BLaER1 (cell line): ENCODE results near the gene ETV6.
A peak's percentile ranks its signal among the peaks of the same experiment; 100 is the strongest.

ENCODE experiments used
- H3K27ac ChIP-seq: shearing (Covaris generic); formaldehyde crosslinking; 2 replicates; pipeline ENCODE4 v1.8.1; 2022
- H3K27me3 ChIP-seq: shearing (Covaris generic); formaldehyde crosslinking; 2 replicates; pipeline ENCODE4 v1.8.1; 2022
- H3K36me3 ChIP-seq: shearing (Covaris generic); formaldehyde crosslinking; 2 replicates; pipeline ENCODE4 v1.8.1; 2022
- H3K4me1 ChIP-seq: shearing (Covaris generic); formaldehyde crosslinking; 2 replicates; pipeline ENCODE4 v1.8.1; 2022
- H3K4me2 ChIP-seq: shearing (Covaris generic); formaldehyde crosslinking; 2 replicates; pipeline ENCODE4 v1.8.1; 2022
- H3K4me3 ChIP-seq: shearing (Covaris generic); formaldehyde crosslinking; 2 replicates; pipeline ENCODE4 v1.8.1; 2022
- H3K9ac ChIP-seq: shearing (Covaris generic); formaldehyde crosslinking; 2 replicates; pipeline ENCODE4 v1.8.1; 2022
- H3K9me3 ChIP-seq: shearing (Covaris generic); formaldehyde crosslinking; 2 replicates; pipeline ENCODE4 v1.8.1; 2022
- H4K20me1 ChIP-seq: shearing (Covaris generic); formaldehyde crosslinking; 2 replicates; pipeline ENCODE4 v1.8.1; 2022
- Cebpa-rat ChIP-seq: shearing (Covaris generic); IDR thresholded peaks from 2 replicates; pipeline ENCODE4 v1.8.1; 2022

Gene ETV6

DNA sequence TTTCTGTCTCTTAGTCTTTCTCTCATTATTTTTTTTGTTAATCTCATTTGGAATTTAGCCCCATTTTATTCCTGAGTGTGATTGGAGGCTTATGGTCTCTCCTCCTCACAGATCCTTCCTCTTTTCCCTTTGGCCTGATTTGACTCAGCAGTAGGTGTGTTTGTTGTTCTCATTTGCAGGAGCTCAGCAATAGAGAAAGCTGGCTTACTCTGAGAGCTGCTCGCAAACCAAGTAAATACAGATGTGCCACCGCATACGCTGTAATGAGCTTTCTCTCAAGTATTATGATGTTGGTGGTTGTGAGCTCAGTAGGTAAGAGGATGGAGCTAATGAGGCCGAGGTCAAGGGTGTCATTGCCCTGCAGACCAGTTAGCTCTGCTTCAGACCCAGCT lies 206.5 kb downstream of the ETV6 start:
- Histone ChIP-seq H3K4me3 (0 out of 2 replicates have a peak overlapping the region, but pooled peaks have one; percentile 33), H4K20me1 (no peaks in the 10 kb centered on the region), H3K9me3 (peaks cover 33% of the 10 kb centered on the region; the same call in 1 of the 2 replicates), H3K4me1 (peaks cover 62% of the 10 kb centered on the region), H3K36me3 (peaks cover 70% of the 10 kb centered on the region), H3K27ac (peak overlapping the region; percentile 83), H3K9ac (peak overlapping the region; percentile 66; the same call in 1 of the 2 replicates), H3K27me3 (no peaks in the 10 kb centered on the region), H3K4me2 (peak overlapping the region; percentile 76)
- TF ChIP-seq Cebpa-rat: no peak

DNA sequence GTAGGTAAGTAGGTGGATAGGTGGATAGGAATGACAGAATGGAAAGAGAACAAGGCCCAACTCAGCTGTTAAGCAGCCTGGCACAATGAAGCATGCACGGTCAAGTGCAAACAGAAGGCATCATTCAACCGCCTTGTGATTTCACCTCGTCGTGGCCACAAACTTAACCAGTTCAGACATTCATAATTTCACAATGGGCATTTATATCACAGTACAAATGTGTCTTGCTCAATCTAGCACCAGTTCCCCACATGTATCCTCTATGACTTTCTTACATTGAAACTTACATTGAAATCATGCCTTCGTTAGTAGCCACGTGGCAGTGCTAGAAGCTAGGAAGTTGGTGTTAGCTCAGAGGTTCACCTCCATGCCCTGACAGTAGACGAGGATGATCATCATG lies 207.5 kb downstream of the ETV6 start:
- Histone ChIP-seq H3K27me3 (no peaks in the 10 kb centered on the region), H3K27ac (peak overlapping the region; percentile 83; the same call in 1 of the 2 replicates), H3K4me2 (no peak overlapping the region), H3K4me3 (no peak overlapping the region), H3K9ac (no peak overlapping the region), H3K4me1 (peaks cover 71% of the 10 kb centered on the region), H3K36me3 (peaks cover 70% of the 10 kb centered on the region), H4K20me1 (no peaks in the 10 kb centered on the region), H3K9me3 (peaks cover 33% of the 10 kb centered on the region; the same call in 1 of the 2 replicates)
- no peak for TF ChIP-seq Cebpa-rat

- Histone ChIP-seq H3K27me3 (no peaks in the 10 kb centered on the region), H3K9me3 (peaks cover 35% of the 10 kb centered on the region; the same call in 1 of the 2 replicates), H3K27ac (no peak overlapping the region), H3K9ac (no peak overlapping the region), H3K36me3 (peaks cover 68% of the 10 kb centered on the region), H3K4me3 (no peak overlapping the region), H3K4me1 (peaks cover 75% of the 10 kb centered on the region), H3K4me2 (no peak overlapping the region), H4K20me1 (no peaks in the 10 kb centered on the region)
- no peak for TF ChIP-seq Cebpa-rat
These were observed 210.4 kb downstream of the ETV6 start for GRCh38 chr12:11859705-11860425.

GRCh38 chr12:11861155-11861863 lies 211.8 kb downstream of the ETV6 start:
- Histone ChIP-seq H3K36me3 (peaks cover 75% of the 10 kb centered on the region), H4K20me1 (no peaks in the 10 kb centered on the region), H3K4me1 (peaks cover 60% of the 10 kb centered on the region), H3K27me3 (no peaks in the 10 kb centered on the region), H3K9me3 (peaks cover 50% of the 10 kb centered on the region), H3K27ac (peak overlapping the region; percentile 69), H3K9ac (peak overlapping the region; percentile 67; the same call in 1 of the 2 replicates), H3K4me2 (peak overlapping the region; percentile 82), H3K4me3 (no peak overlapping the region)
- no peak for TF ChIP-seq Cebpa-rat

DNA sequence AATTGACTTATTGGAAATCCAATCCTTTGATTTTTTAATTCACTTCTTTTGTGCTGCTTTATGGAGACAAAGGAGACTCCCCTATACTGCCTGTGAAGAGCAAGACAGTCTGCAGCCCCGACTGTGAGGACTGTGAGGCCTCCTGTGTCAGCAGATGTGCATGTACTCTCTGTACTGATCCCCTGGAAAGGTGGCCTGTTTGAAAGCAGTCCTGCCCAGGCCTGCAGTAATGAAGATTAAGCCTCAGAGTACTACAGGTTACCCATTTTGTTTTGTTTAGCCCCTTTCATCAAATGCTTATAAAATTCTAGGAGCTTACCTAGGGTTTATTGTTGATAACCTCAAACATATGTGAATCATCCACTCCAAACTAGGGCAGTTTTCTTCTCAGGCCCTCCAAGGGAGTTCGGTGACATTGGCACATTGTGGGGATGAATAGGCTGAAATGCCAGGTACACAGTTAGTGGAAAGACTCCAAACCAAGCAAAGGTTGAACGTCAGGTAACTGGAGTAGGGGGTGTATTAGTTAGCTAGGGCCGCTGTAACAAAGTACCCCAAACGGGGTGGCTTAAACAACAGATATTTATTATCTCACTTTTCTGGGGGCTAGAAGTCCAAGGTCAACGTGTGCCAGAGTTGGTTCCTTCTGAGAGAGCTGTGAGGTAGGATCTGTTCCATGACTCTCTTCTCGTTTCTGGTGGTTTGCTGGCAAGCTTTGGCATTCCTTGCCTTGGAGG lies 212.6 kb downstream of the ETV6 start:
- peaks cover 80% of the 10 kb centered on the region for H3K36me3 ChIP-seq

DNA sequence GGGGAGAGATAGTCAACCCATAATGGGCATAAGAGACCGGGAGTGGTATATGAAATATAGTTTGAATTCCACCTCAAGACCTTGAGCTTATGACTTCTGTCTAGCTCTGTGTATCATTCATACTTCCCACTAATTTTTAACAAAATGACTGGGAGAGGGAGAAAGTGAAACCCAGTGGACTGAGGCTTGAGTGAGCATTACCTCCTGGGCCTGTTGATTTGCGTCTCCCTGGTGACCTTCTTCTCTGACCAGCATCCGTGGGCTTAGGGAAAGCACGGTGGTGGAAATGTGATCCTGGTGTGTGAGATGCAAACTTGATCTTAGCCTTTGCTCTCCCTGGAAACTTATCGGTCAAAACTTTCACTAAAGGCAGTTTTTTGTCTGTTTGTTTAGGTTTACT lies 213.3 kb downstream of the ETV6 start:
- Histone ChIP-seq H4K20me1 (no peaks in the 10 kb centered on the region), H3K4me3 (no peak overlapping the region), H3K9me3 (peaks cover 58% of the 10 kb centered on the region), H3K4me2 (no peak overlapping the region), H3K27me3 (no peaks in the 10 kb centered on the region), H3K4me1 (peaks cover 48% of the 10 kb centered on the region), H3K9ac (no peak overlapping the region), H3K27ac (peak overlapping the region; percentile 46), H3K36me3 (peaks cover 78% of the 10 kb centered on the region)
- TF ChIP-seq Cebpa-rat: no peak

More for the DNA sequence above, 212.6 kb downstream of the ETV6 start:
- Histone ChIP-seq H3K27ac (peak overlapping the region; percentile 69), H3K27me3 (no peaks in the 10 kb centered on the region), H3K4me1 (peaks cover 53% of the 10 kb centered on the region), H4K20me1 (no peaks in the 10 kb centered on the region), H3K9me3 (peaks cover 57% of the 10 kb centered on the region), H3K9ac (peak overlapping the region; percentile 67; the same call in 1 of the 2 replicates), H3K4me2 (peak overlapping the region; percentile 82), H3K4me3 (no peak overlapping the region)
- TF ChIP-seq Cebpa-rat: no peak

DNA sequence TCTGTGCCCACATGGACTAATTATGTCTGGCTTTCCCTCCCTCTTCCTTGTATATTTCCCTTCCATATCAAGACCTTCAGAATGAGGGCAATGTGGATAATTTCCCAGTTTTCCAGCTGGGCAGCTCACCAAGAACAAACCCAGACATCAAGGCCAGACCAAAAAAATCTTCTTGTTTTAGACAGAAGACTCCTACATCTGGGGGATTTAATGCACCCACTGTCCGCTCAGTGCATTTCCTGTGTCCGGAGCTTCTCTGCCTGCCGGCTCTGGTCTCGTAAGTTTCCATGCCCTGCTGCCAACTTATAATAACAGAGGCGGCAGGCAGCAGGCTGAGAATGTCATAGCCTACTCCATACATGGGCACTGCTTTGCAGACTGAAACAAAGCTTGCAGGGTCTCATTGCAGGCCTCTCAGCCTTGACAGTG lies 214.0 kb downstream of the ETV6 start:
- H3K27ac ChIP-seq: peak overlapping the region; percentile 46
- H3K4me2 ChIP-seq: peak overlapping the region; percentile 18

DNA sequence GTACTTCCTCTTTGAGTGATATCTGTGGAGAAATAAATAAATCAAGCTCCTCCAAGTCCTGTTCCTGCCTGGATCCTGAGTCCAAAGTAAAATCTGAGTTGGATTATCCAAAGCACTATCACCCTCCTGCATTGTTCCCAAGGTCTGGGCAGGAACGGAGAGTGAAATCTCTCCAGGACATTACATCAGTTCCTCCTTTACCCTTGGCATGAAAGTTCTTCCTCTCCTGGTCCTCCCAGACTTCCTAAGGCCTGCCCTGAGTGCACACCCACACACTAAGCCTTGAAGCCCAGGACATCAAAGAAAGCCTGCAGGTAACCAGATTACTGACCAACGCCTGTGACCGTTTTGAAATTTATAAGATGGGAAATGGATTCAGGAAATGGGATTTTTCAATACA lies 214.5 kb downstream of the ETV6 start:
- Histone ChIP-seq H3K27me3 (no peaks in the 10 kb centered on the region), H4K20me1 (no peaks in the 10 kb centered on the region), H3K4me2 (peak overlapping the region; percentile 18; the same call in 1 of the 2 replicates), H3K9me3 (peaks cover 51% of the 10 kb centered on the region), H3K4me1 (peaks cover 48% of the 10 kb centered on the region), H3K36me3 (peaks cover 81% of the 10 kb centered on the region), H3K4me3 (no peak overlapping the region), H3K9ac (no peak overlapping the region), H3K27ac (peak overlapping the region; percentile 46; the same call in 1 of the 2 replicates)
- TF ChIP-seq Cebpa-rat: no peak

More for the DNA sequence above, 214.0 kb downstream of the ETV6 start:
- Histone ChIP-seq H3K9ac (no peak overlapping the region), H3K9me3 (peaks cover 56% of the 10 kb centered on the region), H4K20me1 (no peaks in the 10 kb centered on the region), H3K36me3 (peaks cover 81% of the 10 kb centered on the region), H3K27me3 (no peaks in the 10 kb centered on the region), H3K4me3 (no peak overlapping the region), H3K4me1 (peaks cover 48% of the 10 kb centered on the region)
- TF ChIP-seq Cebpa-rat: no peak

DNA sequence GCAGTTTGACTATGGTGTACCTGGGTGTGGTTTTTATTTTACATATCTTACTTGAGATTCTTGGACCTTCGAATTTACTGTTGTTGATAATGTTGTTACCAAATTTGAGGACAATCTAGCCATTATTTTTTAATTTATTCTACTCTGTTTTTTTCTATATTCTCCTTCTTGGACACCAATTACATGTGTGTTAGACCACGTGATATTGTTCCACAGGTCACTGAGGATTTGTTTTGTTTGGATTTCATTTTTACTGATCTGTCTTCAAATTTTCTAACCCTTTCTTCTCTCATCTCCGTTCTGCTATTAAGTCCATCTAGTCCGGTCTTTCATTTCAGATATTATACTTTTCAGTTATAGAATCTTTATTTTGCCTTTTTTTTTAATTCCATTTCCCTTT lies 216.3 kb downstream of the ETV6 start:
- TF ChIP-seq Cebpa-rat: no peak
- Histone ChIP-seq H3K27ac (no peak overlapping the region), H3K4me1 (peaks cover 38% of the 10 kb centered on the region), H3K36me3 (peaks cover 82% of the 10 kb centered on the region), H3K4me2 (no peak overlapping the region), H3K9me3 (peaks cover 40% of the 10 kb centered on the region), H3K9ac (no peak overlapping the region), H3K4me3 (no peak overlapping the region), H4K20me1 (no peaks in the 10 kb centered on the region), H3K27me3 (no peaks in the 10 kb centered on the region)
